Kidney (tissue), 14 donors: Measurements from ENCODE around the gene IGSF22. TPM values are rescaled to one million over a fixed set of nuclear protein-coding genes. Genes with fewer than 3 reads are reported as not detected.
A peak's percentile ranks its signal among the peaks of the same experiment; 100 is the strongest.

Source experiments
- DNase-seq, 5 donors: peaks; one replicate each; pipeline ENCODE4 v3.0.0-alpha.2; 2013 to 2020
- FAIRE-seq: peaks from 2 replicates; lab custom pipeline; 2012; peaks lifted over from hg19 to GRCh38; lab: Jason Lieb, UNC
- H3K27ac ChIP-seq, 2 donors: one replicate each; pipeline ENCODE4 v1.7.0; 2013; ENCODE audit warnings: low read depth in 2 of 2, low read length in 2 of 2, inconsistent platforms in 1 of 2
- H3K27me3 ChIP-seq: one replicate; pipeline ENCODE4 v1.7.1; 2013; ENCODE audit warnings: low read length, inconsistent platforms; ENCODE audit not compliant: control insufficient read depth, insufficient read depth
- H3K36me3 ChIP-seq, 3 donors: one replicate each; pipeline versions ENCODE4 v1.7.0 to v1.7.1; 2013; ENCODE audit warnings: low read length in 3 of 3, control low read depth in 1 of 3, inconsistent platforms in 1 of 3; ENCODE audit not compliant: insufficient read depth in 3 of 3, control insufficient read depth in 2 of 3
- H3K4me1 ChIP-seq, 3 donors: one replicate each; pipeline versions ENCODE4 v1.7.0 to v1.7.1; 2013; ENCODE audit warnings: low read length in 3 of 3, inconsistent platforms in 1 of 3, low read depth in 1 of 3; ENCODE audit not compliant: control insufficient read depth in 2 of 3, insufficient read depth in 2 of 3
- H3K4me3 ChIP-seq, 3 donors: one replicate each; pipeline versions ENCODE4 v1.7.0 to v1.8.1; 2013; ENCODE audit warnings: low read length in 3 of 3, control low read depth in 1 of 3, inconsistent platforms in 1 of 3
- H3K9ac ChIP-seq, 3 donors: one replicate each; pipeline versions ENCODE4 v1.7.0 to v1.7.1; 2013; ENCODE audit warnings: low read length in 3 of 3, control low read depth in 1 of 3, inconsistent platforms in 1 of 3
- H3K9me3 ChIP-seq, 3 donors: one replicate each; pipeline versions ENCODE4 v1.7.0 to v1.7.1; 2013; ENCODE audit warnings: low read length in 3 of 3, control low read depth in 1 of 3, inconsistent platforms in 1 of 3; ENCODE audit not compliant: control insufficient read depth in 2 of 3, insufficient read depth in 1 of 3
- intact Hi-C: fragments of 100-400 bp; cut with DNase I; formaldehyde crosslinking; loops from one replicate; pipeline ENCODE4 v1.11.1; 2022
- polyA plus RNA-seq: library from polyadenylated mRNA; stranded (reverse); fragments of 350-450 nt; fragmentation: Illumina TruSeq; extraction: RNeasy Lipid Tissue Mini Kit (QIAGEN cat#74804); gene quantifications from one replicate; pipeline ENCODE4 v1.2.3, GENCODE V29; 2014; ENCODE audit warnings: low read depth, low replicate concordance; ENCODE audit not compliant: insufficient read depth
- total RNA-seq: library from RNA; stranded (reverse); fragmentation: NEBNext Ultra II Directional; extraction: Animal tissue kit (Norgen Biotek cat#: 25700); gene quantifications from one replicate; pipeline ENCODE4 v1.2.1, GENCODE V29; 2021
- TF ChIP-seq, protein P1 (sequence below): IDR thresholded peaks from 3 replicates; pipeline ENCODE4 v1.5.1; 2012; ENCODE audit warnings: mild to moderate bottlenecking, moderate library complexity, borderline replicate concordance; ENCODE audit not compliant: insufficient read depth; ENCODE audit errors: extremely low read depth
- donor health status: control.
- donor health status: control.
- donor health status: control.
- donor health status: control.
- donor health status: control.
- donor health status: DM: yes; HTN: yes; CAD: no.
- donor health status: Normal renal cell carcinoma (clear cell type).

The IGSF22 gene
- total and polyA plus RNA-seq, 2 donors from 2014 or later, result 2.5 to 2.8 TPM

DNA sequence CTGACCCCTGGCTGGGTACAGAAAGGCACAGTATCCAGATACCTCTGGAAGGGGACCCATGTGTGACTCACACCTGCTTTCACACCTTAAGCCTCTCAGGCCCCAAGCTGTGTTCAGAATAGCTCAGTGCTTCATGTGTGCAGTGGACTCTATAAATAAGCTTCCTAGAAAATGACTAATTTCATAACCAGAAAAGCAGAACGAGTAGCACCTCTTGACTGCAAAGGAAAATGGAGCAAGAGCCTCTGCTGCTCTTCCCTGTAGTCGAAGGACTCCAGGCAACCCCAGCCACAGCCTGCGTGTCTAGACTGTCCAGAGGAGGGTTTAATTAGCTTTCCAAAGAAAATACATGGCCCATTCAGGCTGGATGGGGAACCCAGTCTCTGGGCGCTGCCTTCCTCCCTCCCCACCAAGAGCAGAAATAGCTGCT, 42.5 kb upstream of the IGSF22 start:
- Histone ChIP-seq H3K9me3 (no peaks in the 10 kb centered on the region), H3K27ac (no peak overlapping the region), H3K4me1 (no peaks in the 10 kb centered on the region), H3K9ac (no peak overlapping the region), H3K36me3 (no peaks in the 10 kb centered on the region), H3K27me3 (no peaks in the 10 kb centered on the region), H3K4me3 (no peak overlapping the region)
- FAIRE-seq (no peak), DNase-seq (peak in 1 of 5 donors; percentile 22)
- TF ChIP-seq, protein P1, sequence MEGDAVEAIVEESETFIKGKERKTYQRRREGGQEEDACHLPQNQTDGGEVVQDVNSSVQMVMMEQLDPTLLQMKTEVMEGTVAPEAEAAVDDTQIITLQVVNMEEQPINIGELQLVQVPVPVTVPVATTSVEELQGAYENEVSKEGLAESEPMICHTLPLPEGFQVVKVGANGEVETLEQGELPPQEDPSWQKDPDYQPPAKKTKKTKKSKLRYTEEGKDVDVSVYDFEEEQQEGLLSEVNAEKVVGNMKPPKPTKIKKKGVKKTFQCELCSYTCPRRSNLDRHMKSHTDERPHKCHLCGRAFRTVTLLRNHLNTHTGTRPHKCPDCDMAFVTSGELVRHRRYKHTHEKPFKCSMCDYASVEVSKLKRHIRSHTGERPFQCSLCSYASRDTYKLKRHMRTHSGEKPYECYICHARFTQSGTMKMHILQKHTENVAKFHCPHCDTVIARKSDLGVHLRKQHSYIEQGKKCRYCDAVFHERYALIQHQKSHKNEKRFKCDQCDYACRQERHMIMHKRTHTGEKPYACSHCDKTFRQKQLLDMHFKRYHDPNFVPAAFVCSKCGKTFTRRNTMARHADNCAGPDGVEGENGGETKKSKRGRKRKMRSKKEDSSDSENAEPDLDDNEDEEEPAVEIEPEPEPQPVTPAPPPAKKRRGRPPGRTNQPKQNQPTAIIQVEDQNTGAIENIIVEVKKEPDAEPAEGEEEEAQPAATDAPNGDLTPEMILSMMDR, result no peak
- intact Hi-C loops, result no loop called here

DNA sequence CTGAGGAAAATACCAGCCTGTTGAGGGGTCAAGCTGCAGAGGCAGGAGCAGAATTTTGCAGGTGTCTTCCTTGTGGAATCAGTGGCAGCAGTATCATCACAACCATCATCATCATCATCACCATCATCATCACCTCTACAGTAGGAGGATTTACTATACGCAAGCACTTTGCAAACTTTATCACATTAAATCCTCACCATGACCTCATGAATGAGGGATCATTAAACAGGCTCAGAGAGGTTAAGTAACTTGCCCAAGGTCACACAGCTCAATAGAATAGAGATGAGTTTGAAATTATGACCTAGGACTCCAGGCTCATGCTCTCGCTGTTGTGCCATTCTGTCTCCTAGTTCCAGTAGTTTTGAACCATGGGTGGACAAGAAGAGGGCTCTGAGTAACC, 40.0 kb upstream of the IGSF22 start:
- DNase-seq, result no peak
- TF ChIP-seq, protein P1, result no peak
- no peak overlapping the region for H3K9ac ChIP-seq
- no peak overlapping the region for H3K4me3 ChIP-seq
- H3K9me3 ChIP-seq, result no peaks in the 10 kb centered on the region
- FAIRE-seq, result no peak
- H3K4me1 ChIP-seq, result no peaks in the 10 kb centered on the region
- H3K27me3 ChIP-seq, result no peaks in the 10 kb centered on the region
- no peak overlapping the region for H3K27ac ChIP-seq
- intact Hi-C loops, result no loop called here
- H3K36me3 ChIP-seq, result no peaks in the 10 kb centered on the region

DNA sequence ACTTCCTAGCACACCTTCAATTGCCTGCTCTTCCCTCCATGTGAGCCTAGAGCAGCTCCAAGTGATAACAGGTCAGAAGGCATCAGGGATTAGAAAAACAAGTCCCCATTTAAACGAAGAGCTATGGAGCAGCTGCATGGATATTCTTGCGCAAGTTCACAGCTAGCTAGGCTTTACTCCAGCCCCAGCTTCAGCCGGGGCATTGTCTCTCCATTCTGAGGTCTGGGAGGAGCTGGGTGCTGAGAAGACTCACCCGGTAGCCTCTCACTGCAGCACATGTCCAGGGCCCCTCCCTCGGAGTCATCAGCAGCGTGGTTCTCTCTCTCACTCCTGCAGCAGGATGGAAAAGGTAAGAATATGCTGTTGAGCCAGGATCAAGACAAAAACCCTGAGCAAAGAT, 39.6 kb upstream of the IGSF22 start:
- peak in 1 of 5 donors; percentile 26 for DNase-seq
- TF ChIP-seq, protein P1, result no peak
- no peaks in the 10 kb centered on the region for H3K4me1 ChIP-seq
- intact Hi-C loops, result no loop called here
- H3K4me3 ChIP-seq, result no peak overlapping the region
- no peak overlapping the region for H3K27ac ChIP-seq
- no peaks in the 10 kb centered on the region for H3K27me3 ChIP-seq
- H3K9me3 ChIP-seq, result no peaks in the 10 kb centered on the region
- no peak overlapping the region for H3K9ac ChIP-seq
- no peak for FAIRE-seq
- no peaks in the 10 kb centered on the region for H3K36me3 ChIP-seq

DNA sequence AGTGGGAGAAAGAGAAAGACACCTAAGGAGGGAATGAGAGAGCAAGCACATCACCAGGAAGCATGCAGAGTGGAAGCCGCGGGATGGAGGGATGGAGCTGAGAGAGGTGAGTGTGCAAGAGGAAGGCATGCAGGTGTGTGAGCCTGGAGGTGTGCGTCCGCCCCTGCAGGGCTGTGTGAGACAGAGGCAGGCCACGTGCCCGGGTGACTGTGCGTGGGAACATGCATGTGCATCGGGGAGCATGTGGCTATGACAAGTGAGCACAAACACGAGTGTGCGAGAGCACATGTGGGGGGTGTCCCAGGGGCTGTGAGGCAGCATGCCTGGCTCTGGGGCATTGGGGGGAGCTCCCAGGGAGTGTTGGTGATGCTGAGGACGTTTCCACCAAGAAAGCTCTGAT, 35.8 kb upstream of the IGSF22 start:
- Histone ChIP-seq H3K27ac (no peak overlapping the region), H3K4me1 (no peaks in the 10 kb centered on the region), H3K9ac (no peak overlapping the region), H3K27me3 (no peaks in the 10 kb centered on the region), H3K4me3 (no peak overlapping the region), H3K9me3 (no peaks in the 10 kb centered on the region), H3K36me3 (no peaks in the 10 kb centered on the region)
- intact Hi-C loops, result no loop called here
- TF ChIP-seq, protein P1, result no peak
- no peak for FAIRE-seq
- DNase-seq, result no peak
